Measurements from ENCODE around the gene OR5H1. TPM values are rescaled to one million over a fixed set of nuclear protein-coding genes. Genes with fewer than 3 reads are reported as not detected.

OR5H1 gene
- total and polyA plus RNA-seq, 9 of the 15 experiments (the other 6 are each of a cell fraction or from before 2014, with no cell fraction given) = not detected

DNA sequence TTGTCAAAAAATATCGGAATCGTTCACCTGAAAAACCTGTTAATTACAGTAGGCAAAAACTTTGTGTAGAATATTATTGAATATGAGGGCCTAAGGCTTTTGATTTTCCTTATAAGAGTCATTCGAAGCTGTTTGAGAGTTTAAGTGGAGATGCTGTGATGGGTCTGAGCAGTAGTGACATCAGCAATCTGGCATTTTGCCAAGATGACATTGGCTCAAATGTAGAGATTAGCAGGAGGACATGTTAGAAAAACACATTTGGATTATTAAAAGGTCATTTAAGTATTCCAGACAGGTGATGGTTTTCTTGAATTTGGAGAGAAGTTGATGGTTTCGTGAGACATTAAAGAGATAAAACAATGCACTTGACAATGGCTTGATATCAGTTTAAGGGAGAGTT is 30.7 kb upstream of the OR5H1 start:
- Histone ChIP-seq H3K27ac (ENCODE audit: extremely low read depth, low read depth, low read length) (no peak overlapping the region), H3K4me2 (ENCODE audit: insufficient read depth, low read length) (no peak overlapping the region), H3K27me3 (ENCODE audit: control insufficient read depth in 2 of 2, insufficient read depth in 2 of 2, low read length in 2 of 2) (no peaks in the 10 kb centered on the region), H3K9ac (ENCODE audit: insufficient read depth in 1 of 2, low read depth in 2 of 2, low read length in 2 of 2) (no peak overlapping the region), H4K20me1 (replicated peaks; ENCODE audit: control insufficient read depth, insufficient read depth, low read length) (no peaks in the 10 kb centered on the region), H3K9me1 (ENCODE audit: control insufficient read depth, insufficient read depth, low read length) (no peaks in the 10 kb centered on the region), H2AFZ (ENCODE audit: low read depth, low read length) (no peak overlapping the region), H3K79me2 (ENCODE audit: control insufficient read depth, insufficient read depth, low read length) (no peaks in the 10 kb centered on the region), H3K4me3 (no peak overlapping the region), H3K36me3 (ENCODE audit: control insufficient read depth, insufficient read depth, low read length) (no peaks in the 10 kb centered on the region), H3K9me3 (replicated peaks; ENCODE audit: control insufficient read depth, insufficient read depth, low read depth, low read length) (no peaks in the 10 kb centered on the region), H3K4me1 (replicated peaks in 1 of 2; ENCODE audit: control insufficient read depth in 2 of 2, insufficient read depth in 2 of 2, low read length in 2 of 2) (no peaks in the 10 kb centered on the region)
- in situ Hi-C loops (cut with MboI) = no loop called here
- intact Hi-C loops (cut with micrococcal nuclease) = no loop called here
- 0% methylated on average over 4 of the region's 4 CpGs for WGBS (ENCODE audit: insufficient coverage, low coverage, missing lambda C conversion rate)
- FAIRE-seq = no peak
- POLR2A ChIA-PET = no interaction called here
- CTCF ChIA-PET (ENCODE audit: low intra/inter-chr PET ratio) = no interaction called here
- BruUV-seq (replicated peaks) = no TSS peak
- DNase-seq (ENCODE audit: extremely low read depth in 1 of 4, low spot score in 3 of 4) = peak in 1 of 4 experiments; percentile 1
- no peak for ATAC-seq
- TF ChIP-seq RBM34 (IDR thresholded peaks at IDR 0.05; ENCODE audit: borderline replicate concordance, insufficient read depth, low read length) (no peak), NFIX (CRISPR knock-in tag; IDR thresholded peaks at IDR 0.05; ENCODE audit: low read depth) (peak; percentile 76), ZNF766 (CRISPR knock-in tag; conservative IDR thresholded peaks at IDR 0.05) (no peak), EP400 (IDR thresholded peaks at IDR 0.05) (no peak), WHSC1 (IDR thresholded peaks at IDR 0.05; ENCODE audit: low read length) (no peak), MCM7 (IDR thresholded peaks at IDR 0.05) (no peak), FOXM1 (IDR thresholded peaks at IDR 0.05; ENCODE audit: low read depth) (no peak), FOXM1 (CRISPR knock-in tag; IDR thresholded peaks at IDR 0.05; ENCODE audit: low read depth) (no peak), ZNF23 (CRISPR knock-in tag; IDR thresholded peaks at IDR 0.05) (no peak), NFIC (IDR thresholded peaks at IDR 0.05) (peak; percentile 82), ZNF143 (CRISPR knock-in tag; IDR thresholded peaks at IDR 0.05) (no peak), DACH1 (IDR thresholded peaks at IDR 0.05; ENCODE audit: partially characterized antibody) (no peak)
- TF ChIP-seq, protein P1, sequence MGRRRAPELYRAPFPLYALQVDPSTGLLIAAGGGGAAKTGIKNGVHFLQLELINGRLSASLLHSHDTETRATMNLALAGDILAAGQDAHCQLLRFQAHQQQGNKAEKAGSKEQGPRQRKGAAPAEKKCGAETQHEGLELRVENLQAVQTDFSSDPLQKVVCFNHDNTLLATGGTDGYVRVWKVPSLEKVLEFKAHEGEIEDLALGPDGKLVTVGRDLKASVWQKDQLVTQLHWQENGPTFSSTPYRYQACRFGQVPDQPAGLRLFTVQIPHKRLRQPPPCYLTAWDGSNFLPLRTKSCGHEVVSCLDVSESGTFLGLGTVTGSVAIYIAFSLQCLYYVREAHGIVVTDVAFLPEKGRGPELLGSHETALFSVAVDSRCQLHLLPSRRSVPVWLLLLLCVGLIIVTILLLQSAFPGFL (CRISPR knock-in tag; IDR thresholded peaks at IDR 0.05) = no peak
- TF ChIP-seq, protein P2, sequence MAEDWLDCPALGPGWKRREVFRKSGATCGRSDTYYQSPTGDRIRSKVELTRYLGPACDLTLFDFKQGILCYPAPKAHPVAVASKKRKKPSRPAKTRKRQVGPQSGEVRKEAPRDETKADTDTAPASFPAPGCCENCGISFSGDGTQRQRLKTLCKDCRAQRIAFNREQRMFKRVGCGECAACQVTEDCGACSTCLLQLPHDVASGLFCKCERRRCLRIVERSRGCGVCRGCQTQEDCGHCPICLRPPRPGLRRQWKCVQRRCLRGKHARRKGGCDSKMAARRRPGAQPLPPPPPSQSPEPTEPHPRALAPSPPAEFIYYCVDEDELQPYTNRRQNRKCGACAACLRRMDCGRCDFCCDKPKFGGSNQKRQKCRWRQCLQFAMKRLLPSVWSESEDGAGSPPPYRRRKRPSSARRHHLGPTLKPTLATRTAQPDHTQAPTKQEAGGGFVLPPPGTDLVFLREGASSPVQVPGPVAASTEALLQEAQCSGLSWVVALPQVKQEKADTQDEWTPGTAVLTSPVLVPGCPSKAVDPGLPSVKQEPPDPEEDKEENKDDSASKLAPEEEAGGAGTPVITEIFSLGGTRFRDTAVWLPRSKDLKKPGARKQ (CRISPR knock-in tag; IDR thresholded peaks at IDR 0.05) = no peak
- TF ChIP-seq, protein P3, sequence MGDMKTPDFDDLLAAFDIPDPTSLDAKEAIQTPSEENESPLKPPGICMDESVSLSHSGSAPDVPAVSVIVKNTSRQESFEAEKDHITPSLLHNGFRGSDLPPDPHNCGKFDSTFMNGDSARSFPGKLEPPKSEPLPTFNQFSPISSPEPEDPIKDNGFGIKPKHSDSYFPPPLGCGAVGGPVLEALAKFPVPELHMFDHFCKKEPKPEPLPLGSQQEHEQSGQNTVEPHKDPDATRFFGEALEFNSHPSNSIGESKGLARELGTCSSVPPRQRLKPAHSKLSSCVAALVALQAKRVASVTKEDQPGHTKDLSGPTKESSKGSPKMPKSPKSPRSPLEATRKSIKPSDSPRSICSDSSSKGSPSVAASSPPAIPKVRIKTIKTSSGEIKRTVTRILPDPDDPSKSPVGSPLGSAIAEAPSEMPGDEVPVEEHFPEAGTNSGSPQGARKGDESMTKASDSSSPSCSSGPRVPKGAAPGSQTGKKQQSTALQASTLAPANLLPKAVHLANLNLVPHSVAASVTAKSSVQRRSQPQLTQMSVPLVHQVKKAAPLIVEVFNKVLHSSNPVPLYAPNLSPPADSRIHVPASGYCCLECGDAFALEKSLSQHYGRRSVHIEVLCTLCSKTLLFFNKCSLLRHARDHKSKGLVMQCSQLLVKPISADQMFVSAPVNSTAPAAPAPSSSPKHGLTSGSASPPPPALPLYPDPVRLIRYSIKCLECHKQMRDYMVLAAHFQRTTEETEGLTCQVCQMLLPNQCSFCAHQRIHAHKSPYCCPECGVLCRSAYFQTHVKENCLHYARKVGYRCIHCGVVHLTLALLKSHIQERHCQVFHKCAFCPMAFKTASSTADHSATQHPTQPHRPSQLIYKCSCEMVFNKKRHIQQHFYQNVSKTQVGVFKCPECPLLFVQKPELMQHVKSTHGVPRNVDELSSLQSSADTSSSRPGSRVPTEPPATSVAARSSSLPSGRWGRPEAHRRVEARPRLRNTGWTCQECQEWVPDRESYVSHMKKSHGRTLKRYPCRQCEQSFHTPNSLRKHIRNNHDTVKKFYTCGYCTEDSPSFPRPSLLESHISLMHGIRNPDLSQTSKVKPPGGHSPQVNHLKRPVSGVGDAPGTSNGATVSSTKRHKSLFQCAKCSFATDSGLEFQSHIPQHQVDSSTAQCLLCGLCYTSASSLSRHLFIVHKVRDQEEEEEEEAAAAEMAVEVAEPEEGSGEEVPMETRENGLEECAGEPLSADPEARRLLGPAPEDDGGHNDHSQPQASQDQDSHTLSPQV (IDR thresholded peaks at IDR 0.05) = no peak
- TF ChIP-seq, protein P4, sequence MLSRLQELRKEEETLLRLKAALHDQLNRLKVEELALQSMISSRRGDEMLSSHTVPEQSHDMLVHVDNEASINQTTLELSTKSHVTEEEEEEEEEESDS (CRISPR knock-in tag; IDR thresholded peaks at IDR 0.05) = no peak
